Astrocyte of the spinal cord (primary cell): ENCODE results near the gene RNF214.

Source experiments
- DNase-seq: peaks from one replicate; pipeline ENCODE4 v3.0.0; 2011; ENCODE audit warnings: low read depth, low spot score
- H3K4me3 ChIP-seq: 2 replicates; pipeline ENCODE4 v1.5.1; 2011; ENCODE audit warnings: low read depth, mild to moderate bottlenecking, low read length, moderate library complexity
- CTCF ChIP-seq: IDR thresholded peaks from 2 replicates; pipeline ENCODE4 v1.5.1; 2012; ENCODE audit warnings: low read depth, mild to moderate bottlenecking, low read length, inconsistent platforms
- in situ Hi-C: cut with HindIII; loops from 2 replicates; pipeline ENCODE4 v1.10.0; 2017; ENCODE audit warnings: low sequenced_read_pairs

Gene RNF214

DNA sequence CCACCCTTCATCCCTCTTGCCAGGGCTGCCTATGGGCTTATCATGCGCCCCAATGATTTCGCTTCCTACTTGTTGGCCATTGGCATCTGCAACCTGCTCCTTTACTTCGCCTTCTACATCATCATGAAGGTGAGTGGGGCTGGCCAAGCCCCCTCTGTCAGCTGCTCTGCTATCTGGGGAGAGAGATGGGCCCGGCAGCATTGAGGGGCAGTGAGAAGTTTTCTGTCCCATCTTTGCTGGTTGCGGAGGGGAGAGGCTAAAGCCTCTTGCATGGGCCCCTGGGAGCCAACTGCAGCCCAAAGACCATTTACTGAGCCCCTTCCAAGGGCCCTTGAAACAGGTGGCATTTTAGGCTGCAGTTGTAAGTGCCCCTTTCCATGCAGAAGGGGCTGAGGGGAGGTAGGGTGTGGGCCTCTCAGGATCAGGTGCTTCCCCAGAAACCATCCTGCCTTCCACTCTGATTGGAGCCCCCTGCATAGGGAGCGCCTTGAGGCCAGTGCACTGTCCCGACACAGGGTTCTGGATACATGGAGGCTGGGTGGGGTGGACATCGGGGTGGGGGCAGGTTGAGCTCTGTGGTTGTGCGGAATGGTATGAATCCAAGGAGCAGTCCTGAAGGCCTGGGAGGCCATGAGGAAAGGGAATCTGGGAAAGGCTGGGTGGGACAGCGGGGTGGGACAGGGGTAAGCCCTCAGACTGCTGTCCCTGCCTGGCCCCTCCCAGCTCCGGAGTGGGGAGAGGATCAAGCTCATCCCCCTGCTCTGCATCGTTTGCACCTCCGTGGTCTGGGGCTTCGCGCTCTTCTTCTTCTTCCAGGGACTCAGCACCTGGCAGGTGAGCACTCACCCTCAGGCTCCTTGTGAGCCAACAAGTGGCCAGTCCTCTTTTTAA is 39.1 kb upstream of the RNF214 start:
- no peak for TF ChIP-seq CTCF
- in situ Hi-C loops, result no loop called here
- H3K4me3 ChIP-seq, result no peak overlapping the region
- no peak for DNase-seq

GRCh38 chr11:117194267-117194666 is 38.2 kb upstream of the RNF214 start:
- TF ChIP-seq CTCF, result no peak
- no peak overlapping the region for H3K4me3 ChIP-seq
- in situ Hi-C loops, result no loop called here
- no peak for DNase-seq

- TF ChIP-seq CTCF, result no peak
- no peak overlapping the region for H3K4me3 ChIP-seq
- in situ Hi-C loops, result no loop called here
These were observed 37.2 kb upstream of the RNF214 start for GRCh38 chr11:117195258-117195657.

DNA sequence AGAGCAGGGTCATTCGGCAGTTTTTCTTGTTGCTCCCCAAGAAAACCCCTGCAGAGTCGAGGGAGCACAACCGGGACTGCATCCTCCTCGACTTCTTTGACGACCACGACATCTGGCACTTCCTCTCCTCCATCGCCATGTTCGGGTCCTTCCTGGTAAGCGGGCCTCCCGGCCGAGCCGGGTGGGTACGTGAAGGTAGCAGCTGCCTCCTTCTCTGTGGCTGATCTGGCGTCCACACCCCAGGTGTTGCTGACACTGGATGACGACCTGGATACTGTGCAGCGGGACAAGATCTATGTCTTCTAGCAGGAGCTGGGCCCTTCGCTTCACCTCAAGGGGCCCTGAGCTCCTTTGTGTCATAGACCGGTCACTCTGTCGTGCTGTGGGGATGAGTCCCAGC is 36.7 kb upstream of the RNF214 start:
- DNase-seq, result no peak
- TF ChIP-seq CTCF, result no peak
- in situ Hi-C loops, result no loop called here
- no peak overlapping the region for H3K4me3 ChIP-seq

More at GRCh38 chr11:117195258-117195657, 37.2 kb upstream of the RNF214 start:
- DNase-seq, result no peak

DNA sequence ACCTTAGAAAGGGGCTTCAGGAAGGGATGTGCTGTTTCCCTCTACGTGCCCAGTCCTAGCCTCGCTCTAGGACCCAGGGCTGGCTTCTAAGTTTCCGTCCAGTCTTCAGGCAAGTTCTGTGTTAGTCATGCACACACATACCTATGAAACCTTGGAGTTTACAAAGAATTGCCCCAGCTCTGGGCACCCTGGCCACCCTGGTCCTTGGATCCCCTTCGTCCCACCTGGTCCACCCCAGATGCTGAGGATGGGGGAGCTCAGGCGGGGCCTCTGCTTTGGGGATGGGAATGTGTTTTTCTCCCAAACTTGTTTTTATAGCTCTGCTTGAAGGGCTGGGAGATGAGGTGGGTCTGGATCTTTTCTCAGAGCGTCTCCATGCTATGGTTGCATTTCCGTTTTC is 35.5 kb upstream of the RNF214 start:
- no peak for TF ChIP-seq CTCF
- in situ Hi-C loops, result no loop called here
- DNase-seq, result no peak
- H3K4me3 ChIP-seq, result no peak overlapping the region

DNA sequence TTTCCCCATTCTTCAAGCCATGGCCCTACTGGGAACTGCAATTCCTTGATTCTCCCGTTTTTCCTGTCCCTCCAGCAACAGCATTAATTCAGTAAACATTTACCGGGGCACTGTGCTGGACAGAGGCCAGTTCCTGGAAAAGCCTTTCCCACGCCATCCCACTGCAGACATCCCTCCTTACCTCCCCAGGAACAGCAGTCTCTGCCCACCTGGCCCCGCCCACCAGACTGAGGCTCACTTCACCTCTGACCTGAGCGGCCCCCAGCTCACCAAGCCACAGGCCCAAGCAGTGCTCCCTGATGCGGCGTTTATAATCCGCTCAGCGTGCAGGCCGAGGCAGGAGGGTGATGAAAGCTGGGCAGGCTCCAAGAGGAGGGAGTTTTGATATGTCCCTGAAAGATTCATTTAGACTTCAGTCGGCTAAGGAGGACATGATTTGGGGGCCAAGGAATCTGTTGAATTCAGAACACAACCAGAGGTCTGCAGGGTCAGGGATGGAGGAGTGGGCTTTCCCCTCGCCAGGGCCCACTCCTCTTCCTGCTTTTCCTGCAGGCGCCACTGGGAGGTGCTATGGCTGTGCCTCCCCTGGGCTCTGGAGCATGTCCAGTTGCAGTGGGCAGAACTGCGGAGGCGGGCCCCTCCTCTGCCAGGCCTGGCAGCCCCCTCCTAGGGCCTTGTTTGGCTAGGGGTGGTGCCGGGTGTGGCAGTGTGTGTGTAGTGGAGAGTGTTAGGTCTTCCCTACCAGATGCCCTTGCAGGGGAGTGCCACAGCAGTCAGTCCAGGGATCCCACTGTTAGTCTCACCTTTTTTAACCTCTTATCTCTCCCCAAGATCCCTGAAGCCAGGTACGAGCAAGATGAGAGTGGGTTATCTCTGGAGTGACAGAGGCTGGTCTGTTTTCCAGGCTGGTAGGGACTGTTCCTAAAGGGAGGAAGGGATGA is 34.7 kb upstream of the RNF214 start:
- in situ Hi-C loops, result no loop called here
- peak overlapping the region; percentile 64 for H3K4me3 ChIP-seq
- peak; percentile 63 for TF ChIP-seq CTCF
- DNase-seq, result no peak
